ENCODE measurements around the gene PLIN4. TPM values are rescaled to one million over a fixed set of nuclear protein-coding genes. Genes with fewer than 3 reads are reported as not detected.

PLIN4 gene
- total RNA-seq, 1 experiment from 2014 or later: 2.3 TPM

- H3K4me2 ChIP-seq (ENCODE audit: low read length): no peak overlapping the region
- H3K27me3 ChIP-seq (ENCODE audit: insufficient read depth, low read length): no peaks in the 10 kb centered on the region
- no peak overlapping the region for H3K27ac ChIP-seq (ENCODE audit: low read depth, low read length)
- ChIA-PET POLR2A (interaction anchor here (1.0 kb wide), 1 partner anchor 9 kb away, joined by 8 read pairs; the partner anchor contains the start of gene PLIN5), CTCF (interaction anchor here (0.6 to 4.9 kb wide), 16 partner anchors 9 to 266 kb away, joined by 3 to 76 read pairs (median 4); partner anchors contain the start of genes FEM1A, LRG1, PLIN5 and UBXN6), RAD21 (ENCODE audit: low non-redundant PET in 1 of 2, low total read pairs in 2 of 2, uncharacterized antibody in 2 of 2, unreplicated experiment in 2 of 2) (interaction anchor here (0.8 to 1.1 kb wide), 2 partner anchors 259 kb away, joined by 3 to 4 read pairs; no protein-coding TSS in a partner anchor)
- no TSS peak for BruUV-seq (replicated peaks)
- H3K36me3 ChIP-seq (ENCODE audit: control insufficient read depth in 1 of 2, insufficient read depth in 2 of 2, low read length in 2 of 2): no peaks in the 10 kb centered on the region
- H3K4me1 ChIP-seq (ENCODE audit: control insufficient read depth in 1 of 2, insufficient read depth in 2 of 2, low read length in 2 of 2): peaks cover 0 to 7% of the 10 kb centered on the region in 2 experiments; a peak in 1 of 4 replicates
- no peaks in the 10 kb centered on the region for H3K9me3 ChIP-seq (ENCODE audit: control insufficient read depth in 1 of 2, insufficient read depth in 1 of 2, low read depth in 1 of 2, low read length in 2 of 2)
- TF ChIP-seq, protein P1, sequence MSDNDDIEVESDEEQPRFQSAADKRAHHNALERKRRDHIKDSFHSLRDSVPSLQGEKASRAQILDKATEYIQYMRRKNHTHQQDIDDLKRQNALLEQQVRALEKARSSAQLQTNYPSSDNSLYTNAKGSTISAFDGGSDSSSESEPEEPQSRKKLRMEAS (IDR thresholded peaks at IDR 0.05): no peak
- TF ChIP-seq EGR1 (IDR thresholded peaks at IDR 0.05; ENCODE audit: low read depth) (no peak), CEBPB (IDR thresholded peaks at IDR 0.05; ENCODE audit: low read depth) (no peak), CBX3 (IDR thresholded peaks at IDR 0.05; ENCODE audit: low read depth) (no peak), YY1 (IDR thresholded peaks at IDR 0.05; ENCODE audit: extremely low read depth, insufficient replicate concordance, low read depth, low read length) (no peak), ZFX (IDR thresholded peaks at IDR 0.05) (no peak), SIN3A (IDR thresholded peaks at IDR 0.05; ENCODE audit: low read depth) (no peak), JUND (IDR thresholded peaks at IDR 0.05) (no peak), ZNF274 (IDR thresholded peaks at IDR 0.05; ENCODE audit: low read depth, low read length) (no peak), SRF (IDR thresholded peaks at IDR 0.05; ENCODE audit: low read depth) (no peak), REST (IDR thresholded peaks at IDR 0.05; ENCODE audit: low read depth) (no peak), FOSL1 (IDR thresholded peaks at IDR 0.05; ENCODE audit: low read depth) (no peak), ELF1 (IDR thresholded peaks at IDR 0.05; ENCODE audit: borderline replicate concordance, low read depth) (no peak), ZBTB33 (IDR thresholded peaks at IDR 0.05; ENCODE audit: extremely low read depth, insufficient replicate concordance, low read length) (no peak), EZH2 (IDR thresholded peaks at IDR 0.05) (no peak), ATF3 (IDR thresholded peaks at IDR 0.05) (no peak), EZH2phosphoT487 (IDR thresholded peaks at IDR 0.05; ENCODE audit: borderline replicate concordance) (no peak)
- TF ChIP-seq, protein P2, sequence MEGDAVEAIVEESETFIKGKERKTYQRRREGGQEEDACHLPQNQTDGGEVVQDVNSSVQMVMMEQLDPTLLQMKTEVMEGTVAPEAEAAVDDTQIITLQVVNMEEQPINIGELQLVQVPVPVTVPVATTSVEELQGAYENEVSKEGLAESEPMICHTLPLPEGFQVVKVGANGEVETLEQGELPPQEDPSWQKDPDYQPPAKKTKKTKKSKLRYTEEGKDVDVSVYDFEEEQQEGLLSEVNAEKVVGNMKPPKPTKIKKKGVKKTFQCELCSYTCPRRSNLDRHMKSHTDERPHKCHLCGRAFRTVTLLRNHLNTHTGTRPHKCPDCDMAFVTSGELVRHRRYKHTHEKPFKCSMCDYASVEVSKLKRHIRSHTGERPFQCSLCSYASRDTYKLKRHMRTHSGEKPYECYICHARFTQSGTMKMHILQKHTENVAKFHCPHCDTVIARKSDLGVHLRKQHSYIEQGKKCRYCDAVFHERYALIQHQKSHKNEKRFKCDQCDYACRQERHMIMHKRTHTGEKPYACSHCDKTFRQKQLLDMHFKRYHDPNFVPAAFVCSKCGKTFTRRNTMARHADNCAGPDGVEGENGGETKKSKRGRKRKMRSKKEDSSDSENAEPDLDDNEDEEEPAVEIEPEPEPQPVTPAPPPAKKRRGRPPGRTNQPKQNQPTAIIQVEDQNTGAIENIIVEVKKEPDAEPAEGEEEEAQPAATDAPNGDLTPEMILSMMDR (IDR thresholded peaks at IDR 0.05 in 2 of 3, conservative IDR thresholded peaks at IDR 0.05 in 1 of 3; ENCODE audit: borderline replicate concordance in 1 of 3, insufficient read depth in 1 of 3, low read depth in 2 of 3, low read length in 2 of 3): no peak
- H3K79me2 ChIP-seq (ENCODE audit: insufficient read depth, low read length): no peaks in the 10 kb centered on the region
- intact Hi-C loops (cut with micrococcal nuclease): loop anchor here (10.0 kb wide), 1 partner anchor 261 kb away; no protein-coding TSS in a partner anchor
- no peak for DNase-seq (ENCODE audit: low read depth, low spot score)
- ATAC-seq: no peak
- no peak overlapping the region for H2AFZ ChIP-seq (ENCODE audit: low read depth, low read length, poor library complexity, severe bottlenecking)
- no peak overlapping the region for H3K9ac ChIP-seq (ENCODE audit: low read length)
- no peak overlapping the region for H3K4me3 ChIP-seq (replicated peaks in 1 of 2; ENCODE audit: low read depth in 1 of 2, low read length in 2 of 2)
- H3K9me2 ChIP-seq (ENCODE audit: insufficient read depth): no peaks in the 10 kb centered on the region
- no peaks in the 10 kb centered on the region for H4K20me1 ChIP-seq (ENCODE audit: insufficient read depth)
Measured at GRCh38 chr19:4525563-4526002, 7.3 kb upstream of the PLIN4 start.
